HG03460 (cell line): Measurements from ENCODE around the gene METTL17.
"Not testable (repeated sequence)": the region's sequence is repeated elsewhere in the genome, so short reads cannot be mapped to it uniquely, and the experiment has no call there.

Source experiments
- ATAC-seq: cut with Tn5 transposase; IDR thresholded peaks from one replicate; pipeline ENCODE4 v1.9.1; 2021; ENCODE audit not compliant: unreplicated experiment

METTL17 gene

GRCh38 chr14:20996521-20996920, 6.7 kb downstream of the METTL17 start:
- no peak for ATAC-seq

DNA sequence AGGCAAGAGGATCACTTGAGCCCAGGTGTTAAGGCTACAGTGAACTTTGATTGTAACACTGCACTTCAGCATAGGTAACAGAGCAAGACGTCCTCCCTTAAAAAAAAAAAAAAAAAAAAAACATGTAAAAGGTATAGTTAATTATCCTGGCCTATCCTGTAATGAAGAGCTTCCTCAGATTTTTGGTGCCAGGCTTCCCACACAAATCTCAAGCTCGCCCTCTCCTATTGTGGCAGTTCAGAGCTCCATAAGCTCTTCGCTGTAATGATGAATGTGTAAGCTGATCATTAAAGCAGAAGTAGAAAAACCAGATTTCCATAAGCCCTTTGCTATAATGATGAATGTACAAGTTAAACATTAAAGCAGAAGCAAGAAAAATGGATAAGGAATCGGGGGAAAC, 7.3 kb downstream of the METTL17 start:
- no peak for ATAC-seq

GRCh38 chr14:20997564-20997963, 7.8 kb downstream of the METTL17 start:
- ATAC-seq: no peak

- ATAC-seq: no peak
Measured at GRCh38 chr14:20998139-20998538, 8.4 kb downstream of the METTL17 start.

- no peak for ATAC-seq
Measured at GRCh38 chr14:20998674-20999366, 9.0 kb downstream of the METTL17 start, which contains the start of gene SLC39A2. TSS of gene SLC39A2 (plus strand) at chr14:20999293. CDS start at chr14:20999447, 154 bp downstream.

- ATAC-seq: no peak
Measured at GRCh38 chr14:20999591-20999990, 9.8 kb downstream of the METTL17 start.

DNA sequence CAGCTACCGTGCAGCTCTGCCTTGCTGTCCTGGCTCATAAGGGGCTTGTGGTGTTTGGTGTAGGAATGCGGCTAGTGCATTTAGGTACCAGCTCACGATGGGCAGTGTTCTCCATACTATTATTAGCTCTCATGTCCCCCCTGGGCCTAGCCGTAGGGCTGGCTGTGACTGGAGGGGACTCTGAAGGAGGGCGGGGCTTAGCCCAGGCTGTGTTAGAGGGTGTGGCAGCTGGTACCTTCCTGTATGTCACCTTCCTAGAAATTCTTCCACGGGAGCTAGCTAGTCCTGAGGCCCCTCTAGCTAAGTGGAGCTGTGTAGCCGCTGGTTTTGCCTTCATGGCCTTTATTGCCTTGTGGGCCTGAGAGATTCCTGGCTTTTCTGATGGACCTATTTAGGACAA, 11.4 kb downstream of the METTL17 start:
- no peak for ATAC-seq

DNA sequence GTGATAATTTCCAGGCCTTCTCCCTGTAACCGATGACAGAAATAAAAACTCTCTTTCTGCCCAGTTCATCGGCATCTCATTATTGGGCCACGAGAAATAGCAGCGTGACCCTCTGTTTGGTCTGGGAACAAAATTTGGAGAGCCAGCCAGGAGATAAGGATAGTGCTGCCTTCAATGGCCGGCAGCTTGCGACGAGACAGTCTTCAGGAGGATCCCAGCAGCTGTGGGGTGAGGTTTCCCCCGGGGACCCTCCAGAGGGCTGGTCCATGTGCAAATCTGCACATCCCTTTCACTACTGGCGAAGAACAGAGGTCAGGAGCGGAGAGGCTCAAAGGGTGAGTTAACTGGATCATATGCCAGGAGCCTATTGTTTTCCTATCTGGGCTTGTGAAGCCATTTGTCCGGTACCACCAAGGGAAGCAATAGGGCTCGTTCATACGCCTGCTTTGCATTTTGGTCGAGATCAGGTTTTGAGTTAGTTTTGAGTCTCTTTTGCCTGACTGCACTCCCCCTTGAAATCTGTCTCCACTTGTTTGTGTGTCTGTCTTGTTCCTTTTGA, 14.1 kb downstream of the METTL17 start:
- ATAC-seq: no peak

- not testable (repeated sequence) for ATAC-seq
Measured at GRCh38 chr14:21009721-21010120, 19.9 kb downstream of the METTL17 start.

DNA sequence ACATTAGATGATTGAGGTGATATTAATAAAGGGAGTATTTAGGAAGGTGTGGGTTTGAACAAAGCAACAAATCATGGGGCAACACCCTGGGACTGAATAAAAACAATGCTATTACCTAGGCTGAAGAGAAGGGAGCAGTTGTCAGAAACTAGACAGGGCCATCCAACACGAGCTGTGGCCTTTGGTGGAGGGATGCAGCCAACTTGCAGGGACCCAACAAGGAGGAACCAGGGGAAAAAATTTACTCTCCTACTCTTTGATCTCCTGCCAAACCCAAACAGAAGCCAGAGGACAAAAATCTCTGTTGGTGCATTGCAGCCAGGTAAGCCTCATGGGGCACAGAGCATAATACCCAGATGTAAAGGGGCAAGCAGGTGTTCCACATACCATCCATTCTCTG, 21.4 kb downstream of the METTL17 start:
- no peak for ATAC-seq

DNA sequence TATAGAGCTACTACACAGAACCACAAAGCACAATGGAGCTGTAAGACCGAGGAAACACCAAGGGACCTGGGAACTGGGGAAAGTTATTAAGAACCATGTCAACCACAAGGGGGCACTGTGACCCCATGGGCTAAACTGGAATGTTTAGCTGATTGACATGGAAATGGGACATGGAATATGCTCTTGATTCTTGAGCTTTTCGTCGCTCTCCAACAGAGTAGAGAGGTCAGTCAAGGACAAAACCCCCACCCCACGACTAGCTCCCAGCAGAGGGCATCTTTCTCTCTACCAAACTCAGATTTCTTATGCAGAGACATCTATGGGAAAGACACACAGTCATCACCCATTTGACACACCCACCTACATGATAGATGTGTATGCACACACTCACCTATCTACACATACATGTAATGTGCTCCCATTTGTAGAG, 25.0 kb downstream of the METTL17 start:
- ATAC-seq: no peak

DNA sequence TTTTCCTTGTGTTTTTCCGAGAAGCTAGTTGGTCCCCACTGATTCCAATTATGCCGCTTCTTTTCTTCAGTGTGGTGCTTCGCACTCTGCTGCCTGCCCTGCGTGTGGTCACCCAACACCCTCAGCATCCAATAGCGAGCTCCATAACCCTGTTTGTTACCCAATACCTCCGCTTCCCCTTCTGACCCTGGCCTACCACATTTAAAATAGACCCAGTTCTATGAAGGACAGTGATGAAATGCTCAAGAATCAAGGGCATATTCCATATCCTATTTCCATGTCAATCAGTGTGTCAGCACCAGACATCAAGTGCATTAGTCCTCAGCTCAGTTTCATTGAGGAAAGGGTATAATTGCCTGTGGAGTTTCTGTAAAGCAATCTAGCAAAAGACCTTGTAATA, 25.5 kb downstream of the METTL17 start:
- no peak for ATAC-seq

GRCh38 chr14:21016413-21017190, 26.8 kb downstream of the METTL17 start:
- ATAC-seq: no peak

DNA sequence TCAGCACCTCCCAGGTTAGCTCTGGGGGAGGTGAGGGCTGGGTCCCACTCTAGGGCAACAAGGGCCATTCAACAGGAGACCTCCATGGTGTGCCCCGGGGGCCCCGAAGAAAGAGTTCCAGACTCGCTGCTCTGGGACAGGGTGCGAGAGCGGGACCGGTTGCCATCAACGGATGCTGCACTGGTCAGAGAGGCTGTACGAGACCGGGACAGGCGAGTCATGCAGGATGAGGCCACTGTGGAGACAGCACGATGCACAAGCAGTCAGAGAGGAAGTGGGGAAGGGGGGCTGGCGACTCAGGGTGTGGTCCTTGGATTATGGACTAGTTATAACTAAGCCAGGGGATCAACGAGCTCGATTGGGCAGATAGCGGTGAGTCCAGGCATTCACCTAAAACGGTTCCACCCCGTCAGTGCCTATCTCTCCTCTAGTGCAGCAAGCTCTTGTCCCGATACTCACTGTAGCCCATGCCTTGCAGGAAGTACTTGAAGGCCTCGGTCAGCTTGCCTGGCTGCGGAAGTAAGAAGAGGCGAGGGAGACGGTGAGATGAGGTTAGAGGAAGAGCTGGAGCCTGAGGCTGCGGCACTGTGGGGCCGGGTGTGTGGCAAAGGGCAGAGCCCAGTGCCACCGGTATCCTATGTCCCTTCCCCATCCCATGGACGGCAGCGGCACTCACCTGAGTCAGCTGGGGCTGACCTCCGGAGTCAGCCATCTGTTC, 27.9 kb downstream of the METTL17 start:
- ATAC-seq: no peak

DNA sequence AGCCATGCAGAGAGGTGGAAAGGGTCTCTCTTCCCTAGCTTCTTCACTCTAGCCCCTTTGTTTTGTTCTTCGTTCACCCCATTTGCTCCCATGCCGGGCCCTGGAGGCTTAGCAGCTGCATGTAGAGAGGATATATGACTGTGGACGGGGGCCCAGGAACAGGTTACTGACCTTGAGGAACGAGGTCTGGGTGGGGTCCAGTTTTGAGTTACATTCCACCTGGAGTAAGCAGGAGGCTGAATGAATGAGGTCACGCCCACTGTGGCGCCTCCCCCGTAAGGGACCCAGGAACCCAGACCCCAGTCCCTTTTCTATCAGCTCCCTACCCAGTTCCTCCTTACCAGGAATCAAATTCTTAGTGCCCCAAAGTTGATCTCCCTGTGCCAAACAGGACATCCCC, 28.5 kb downstream of the METTL17 start:
- ATAC-seq: no peak

DNA sequence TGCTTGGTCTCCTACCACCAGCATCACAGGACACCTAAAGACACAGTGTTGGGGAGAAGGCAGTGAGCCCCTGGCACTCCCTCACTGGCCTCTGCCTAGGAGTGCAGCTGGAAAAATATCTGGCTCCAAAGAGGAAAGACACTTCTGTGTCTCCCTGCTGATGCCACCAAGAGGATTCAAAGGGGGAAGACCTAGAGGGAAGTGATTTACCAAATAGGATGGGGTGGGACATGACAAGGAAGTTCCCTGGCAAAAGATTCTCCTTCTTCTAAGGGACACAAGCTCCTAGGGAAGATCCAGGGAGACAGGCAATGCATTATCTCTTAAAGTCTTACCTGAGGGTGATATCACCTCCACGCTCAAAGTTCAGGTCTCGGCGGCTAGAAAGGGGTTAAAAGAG, 29.0 kb downstream of the METTL17 start:
- no peak for ATAC-seq

- ATAC-seq: no peak
Measured at GRCh38 chr14:21019366-21019765, 29.6 kb downstream of the METTL17 start.

GRCh38 chr14:21020977-21021545, 31.3 kb downstream of the METTL17 start:
- no peak for ATAC-seq

DNA sequence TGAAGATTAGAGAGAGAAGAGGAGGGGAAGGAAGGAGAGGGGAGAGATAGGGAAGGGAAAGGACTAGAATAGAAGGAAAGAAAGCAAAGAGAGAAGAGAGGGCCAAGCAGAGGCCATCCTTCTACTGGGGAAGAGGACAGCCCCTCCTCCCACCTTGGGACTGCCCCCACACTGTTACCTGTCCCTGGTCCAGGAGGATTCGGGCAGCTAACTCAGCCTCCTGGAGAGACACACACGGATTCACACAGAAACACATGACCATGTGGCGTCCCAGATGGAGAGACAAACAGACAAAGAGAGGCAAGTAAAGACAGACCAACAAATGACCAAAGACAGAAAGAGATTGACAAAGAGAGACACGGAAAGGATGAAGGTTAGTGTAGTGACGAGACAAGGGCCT, 32.9 kb downstream of the METTL17 start:
- no peak for ATAC-seq

- ATAC-seq: no peak
Measured at GRCh38 chr14:21023174-21023573, 33.4 kb downstream of the METTL17 start.
